Esophagus muscularis mucosa (tissue), 4 donors: ENCODE measurements around the gene MBOAT7. TPM values are rescaled to one million over a fixed set of nuclear protein-coding genes. Genes with fewer than 3 reads are reported as not detected.
"Not testable (repeated sequence)": the region's sequence is repeated elsewhere in the genome, so short reads cannot be mapped to it uniquely, and the experiment has no call there.

ENCODE experiments used
- DNase-seq: peaks from one replicate; pipeline ENCODE4 v3.0.0-alpha.2; 2017; ENCODE audit errors: extremely low spot score
- H3K27ac ChIP-seq, 4 donors: fragments of 200-600 bp; sonication (generic); replicated peaks in 1 of 4; 1 replicate in 3 of 4; 2 replicates in 1 of 4; pipeline ENCODE4 v1.5.1; 2016 to 2019; ENCODE audit warnings: mild to moderate bottlenecking in 1 of 4
- H3K27me3 ChIP-seq, 4 donors: fragments of 200-600 bp; sonication (generic); one replicate each; pipeline versions ENCODE4 v1.5.1 to v1.6.0; 2016 to 2019
- H3K36me3 ChIP-seq, 4 donors: fragments of 200-600 bp; sonication (generic); one replicate each; pipeline ENCODE4 v1.5.1; 2016 to 2019
- H3K4me1 ChIP-seq, 4 donors: fragments of 200-600 bp; sonication (generic); one replicate each; pipeline ENCODE4 v1.5.1; 2016 to 2019
- H3K4me3 ChIP-seq, 4 donors: fragments of 200-600 bp; sonication (generic); 1 replicate in 2 of 4; 2 replicates in 2 of 4; pipeline ENCODE4 v1.5.1; 2016 to 2019; ENCODE audit warnings: mild to moderate bottlenecking in 4 of 4, moderate library complexity in 1 of 4
- H3K9me3 ChIP-seq, 4 donors: fragments of 200-600 bp; sonication (generic); 1 replicate in 3 of 4; 2 replicates in 1 of 4; pipeline ENCODE4 v1.5.1; 2016 to 2019
- CTCF ChIP-seq, 3 experiments: fragments of 200-600 bp in 2 of 3; fragments of 450-650 bp in 1 of 3; sonication (generic) in 2 of 3; IDR thresholded peaks; one replicate each; pipeline ENCODE4 v1.5.1; 2017 to 2019; ENCODE audit warnings: antibody characterized with exemption in 3 of 3, mild to moderate bottlenecking in 2 of 3, moderate library complexity in 1 of 3
- EP300 ChIP-seq: sonication (generic); formaldehyde crosslinking; IDR thresholded peaks from one replicate; pipeline ENCODE4 v1.6.1; 2017; ENCODE audit warnings: antibody characterized with exemption
- POLR2A ChIP-seq: fragments of 450-650 bp; IDR thresholded peaks from one replicate; pipeline ENCODE4 v1.6.1; 2017; ENCODE audit warnings: antibody characterized with exemption, moderate library complexity, mild to moderate bottlenecking, low read depth
- POLR2AphosphoS5 ChIP-seq, 2 donors: sonication (generic); formaldehyde crosslinking; IDR thresholded peaks; one replicate each; pipeline ENCODE4 v1.6.1; 2017; ENCODE audit warnings: antibody characterized with exemption in 2 of 2
- WGBS: methylation state at CpG from one replicate; pipeline ENCODE4 v1.1.5; 2018; 5-methylcytosine and 5-hydroxymethylcytosine counted together
- intact Hi-C: fragments of 100-400 bp; cut with DNase I; formaldehyde crosslinking; loops from one replicate; pipeline ENCODE4 v1.15.1; 2023
- total RNA-seq, 4 donors: library from RNA; depleted of rRNA; stranded (reverse); fragments of >200 nt; gene quantifications; one replicate each; pipeline versions ENCODE4 v1.1.0 to v1.2.1, GENCODE V29; 2016

The MBOAT7 gene
- total RNA-seq, 4 donors from 2014 or later = 40.3 to 83.2 (median 59.4) TPM

- no peak overlapping the region for H3K4me3 ChIP-seq
- peaks cover 0 to 31% (median 2%) of the 10 kb centered on the region in 4 donors for H3K27me3 ChIP-seq
- no peak overlapping the region for H3K27ac ChIP-seq
- 88% methylated on average over 8 of the region's 8 CpGs for WGBS
- H3K36me3 ChIP-seq = no peaks in the 10 kb centered on the region
- H3K4me1 ChIP-seq = peaks cover 0 to 9% (median 3%) of the 10 kb centered on the region in 4 donors
- DNase-seq = no peak
- intact Hi-C loops = no loop called here
- no peak for TF ChIP-seq POLR2A
- no peak for TF ChIP-seq EP300
- no peak for TF ChIP-seq CTCF (IDR thresholded peaks at IDR 0.05)
- H3K9me3 ChIP-seq = no peaks in the 10 kb centered on the region
Measured at GRCh38 chr19:54229146-54229545, 39.8 kb upstream of the MBOAT7 start.

- intact Hi-C loops, H3K4me1 ChIP-seq, H3K27ac ChIP-seq, H3K9me3 ChIP-seq, DNase-seq, H3K4me3 ChIP-seq, H3K36me3 ChIP-seq: not testable (repeated sequence)
- peaks cover 0 to 47% (median 0%) of the 10 kb centered on the region in 4 donors for H3K27me3 ChIP-seq
- WGBS = 78% methylated on average over 9 of the region's 10 CpGs
Measured at GRCh38 chr19:54224619-54225018, 35.2 kb upstream of the MBOAT7 start.

GRCh38 chr19:54223937-54224281, 34.5 kb upstream of the MBOAT7 start:
- intact Hi-C loops = loop anchor here (2.0 kb wide), 1 partner anchor 21 kb away; no protein-coding TSS in a partner anchor
- not testable (repeated sequence) for H3K9me3 ChIP-seq, DNase-seq, H3K4me1 ChIP-seq, H3K27ac ChIP-seq, H3K4me3 ChIP-seq, H3K36me3 ChIP-seq
- WGBS = 47% methylated on average over 5 of the region's 5 CpGs
- peaks cover 0 to 50% (median 0%) of the 10 kb centered on the region in 4 donors for H3K27me3 ChIP-seq

- H3K4me3 ChIP-seq, H3K27ac ChIP-seq, H3K9me3 ChIP-seq, H3K4me1 ChIP-seq, DNase-seq: not testable (repeated sequence)
- peaks cover 0 to 13% (median 0%) of the 10 kb centered on the region in 4 donors for H3K36me3 ChIP-seq
- peaks cover 0 to 50% (median 0%) of the 10 kb centered on the region in 4 donors for H3K27me3 ChIP-seq
- 43% methylated on average over 12 of the region's 14 CpGs for WGBS
- intact Hi-C loops = loop anchor here (2.0 kb wide), 1 partner anchor 21 kb away; no protein-coding TSS in a partner anchor
Measured at GRCh38 chr19:54223277-54223936, 34.0 kb upstream of the MBOAT7 start.

- H3K27me3 ChIP-seq = peaks cover 0 to 46% (median 0%) of the 10 kb centered on the region in 4 donors
- H3K4me1 ChIP-seq, H3K9me3 ChIP-seq, DNase-seq: not testable (repeated sequence)
- WGBS = 68% methylated on average over 14 of the region's 16 CpGs
- peaks cover 0 to 18% (median 0%) of the 10 kb centered on the region in 4 donors for H3K36me3 ChIP-seq
- TF ChIP-seq POLR2AphosphoS5 (IDR thresholded peaks at IDR 0.05) = peak in 1 of 2 donors; percentile 39
- H3K4me3 ChIP-seq = peak within 1 kb of the TSS in 3 of 4 donors; percentile 8 to 45 (median 25)
- intact Hi-C loops = loop anchor here (2.0 kb wide), 1 partner anchor 22 kb away; no protein-coding TSS in a partner anchor
- H3K27ac ChIP-seq = peak within 1 kb of the TSS in 1 of 4 donors; percentile 54
Measured at GRCh38 chr19:54222474-54223276, 33.3 kb upstream of the MBOAT7 start, which contains the start of gene LILRB3. Gene LILRB3 (minus strand): TSS chr19:54223007. CDS start chr19:54222976, 31 bp downstream.

GRCh38 chr19:54221947-54222346, 32.6 kb upstream of the MBOAT7 start:
- not testable (repeated sequence) for H3K4me1 ChIP-seq, DNase-seq, H3K27ac ChIP-seq, H3K9me3 ChIP-seq
- Histone ChIP-seq H3K36me3 (peaks cover 0 to 19% (median 0%) of the 10 kb centered on the region in 4 donors), H3K4me3 (peak overlapping the region in 2 of 4 donors; percentile 8 to 45), H3K27me3 (peaks cover 0 to 39% (median 0%) of the 10 kb centered on the region in 4 donors)
- WGBS = 73% methylated on average over 3 of the region's 7 CpGs
- intact Hi-C loops = loop anchor here (2.0 kb wide), 1 partner anchor 23 kb away; no protein-coding TSS in a partner anchor

- H3K4me1 ChIP-seq, H3K4me3 ChIP-seq, intact Hi-C loops, H3K9me3 ChIP-seq, H3K27ac ChIP-seq, DNase-seq: not testable (repeated sequence)
- peaks cover 0 to 23% (median 0%) of the 10 kb centered on the region in 4 donors for H3K36me3 ChIP-seq
- peaks cover 0 to 39% (median 0%) of the 10 kb centered on the region in 4 donors for H3K27me3 ChIP-seq
- WGBS = 90% methylated on average over 2 of the region's 5 CpGs
Measured at GRCh38 chr19:54219702-54220101, 30.3 kb upstream of the MBOAT7 start.
